Stimulated activated memory B cell treated with anti-CD40 and anti-IgM and Interleukin-4, amounts not matched to agents 10 μg/mL and 1 μg/mL and 100 μg/mL, for 72 hours (primary cell): Measurements from ENCODE around the gene IGF2R.

Experiments used
- ATAC-seq: fragments of 150-1000 bp; cut with Tn5 transposase; 2 replicates; pipeline ENCODE4 v1.10.0; 2021
- H3K27ac Mint-ChIP-seq: one replicate; pipeline ENCODE4 v1.8.0; 2022; ENCODE audit warnings: mild to moderate bottlenecking, mixed read lengths
- H3K27me3 Mint-ChIP-seq: one replicate; pipeline ENCODE4 v1.8.0; 2022; ENCODE audit warnings: mixed read lengths
- H3K36me3 Mint-ChIP-seq: one replicate; pipeline ENCODE4 v1.8.0; 2022; ENCODE audit warnings: mixed read lengths
- H3K4me1 Mint-ChIP-seq: one replicate; pipeline ENCODE4 v1.8.0; 2022; ENCODE audit warnings: mixed read lengths
- H3K4me3 Mint-ChIP-seq: one replicate; pipeline ENCODE4 v1.8.0; 2022; ENCODE audit warnings: mild to moderate bottlenecking, moderate library complexity, mixed read lengths
- H3K9me3 Mint-ChIP-seq: one replicate; pipeline ENCODE4 v1.8.0; 2022; ENCODE audit warnings: mixed read lengths

Gene IGF2R

GRCh38 chr6:159943101-159943632 is 25.7 kb upstream of the IGF2R start:
- Mint-ChIP-seq H3K27ac (no peak overlapping the region), H3K4me3 (no peak overlapping the region), H3K4me1 (peaks cover 9% of the 10 kb centered on the region), H3K9me3 (peaks cover 14% of the 10 kb centered on the region), H3K27me3 (peaks cover 28% of the 10 kb centered on the region), H3K36me3 (peaks cover 10% of the 10 kb centered on the region)
- no peak for ATAC-seq

GRCh38 chr6:159943968-159944598 is 24.8 kb upstream of the IGF2R start:
- ATAC-seq, result no peak
- H3K27ac Mint-ChIP-seq, result no peak overlapping the region
- peaks cover 9% of the 10 kb centered on the region for H3K4me1 Mint-ChIP-seq
- peaks cover 10% of the 10 kb centered on the region for H3K36me3 Mint-ChIP-seq
- no peak overlapping the region for H3K4me3 Mint-ChIP-seq
- peaks cover 11% of the 10 kb centered on the region for H3K9me3 Mint-ChIP-seq
- peaks cover 21% of the 10 kb centered on the region for H3K27me3 Mint-ChIP-seq

- peaks cover 11% of the 10 kb centered on the region for H3K9me3 Mint-ChIP-seq
- no peak for ATAC-seq
- H3K27ac Mint-ChIP-seq, result no peak overlapping the region
- H3K4me3 Mint-ChIP-seq, result no peak overlapping the region
- H3K27me3 Mint-ChIP-seq, result peaks cover 17% of the 10 kb centered on the region
- peaks cover 9% of the 10 kb centered on the region for H3K4me1 Mint-ChIP-seq
- peaks cover 10% of the 10 kb centered on the region for H3K36me3 Mint-ChIP-seq
These were observed 23.0 kb upstream of the IGF2R start for GRCh38 chr6:159945801-159946392.

GRCh38 chr6:159946912-159947311 is 22.0 kb upstream of the IGF2R start:
- no peak for ATAC-seq
- peaks cover 1% of the 10 kb centered on the region for H3K4me1 Mint-ChIP-seq
- no peak overlapping the region for H3K27ac Mint-ChIP-seq
- peaks cover 20% of the 10 kb centered on the region for H3K27me3 Mint-ChIP-seq
- H3K4me3 Mint-ChIP-seq, result no peak overlapping the region
- peaks cover 11% of the 10 kb centered on the region for H3K9me3 Mint-ChIP-seq
- peaks cover 10% of the 10 kb centered on the region for H3K36me3 Mint-ChIP-seq

GRCh38 chr6:159948199-159948598 is 20.7 kb upstream of the IGF2R start:
- Mint-ChIP-seq H3K27me3 (peaks cover 20% of the 10 kb centered on the region), H3K27ac (no peak overlapping the region), H3K9me3 (peaks cover 7% of the 10 kb centered on the region), H3K4me1 (peaks cover 7% of the 10 kb centered on the region), H3K36me3 (peaks cover 4% of the 10 kb centered on the region), H3K4me3 (no peak overlapping the region)
- no peak for ATAC-seq

- no peak overlapping the region for H3K27ac Mint-ChIP-seq
- H3K36me3 Mint-ChIP-seq, result no peaks in the 10 kb centered on the region
- peaks cover 5% of the 10 kb centered on the region for H3K9me3 Mint-ChIP-seq
- no peak for ATAC-seq
- peaks cover 15% of the 10 kb centered on the region for H3K4me1 Mint-ChIP-seq
- no peak overlapping the region for H3K4me3 Mint-ChIP-seq
- H3K27me3 Mint-ChIP-seq, result peaks cover 24% of the 10 kb centered on the region
These were observed 17.1 kb upstream of the IGF2R start for GRCh38 chr6:159951772-159952171.

- H3K27ac Mint-ChIP-seq, result no peak overlapping the region
- peaks cover 5% of the 10 kb centered on the region for H3K9me3 Mint-ChIP-seq
- H3K27me3 Mint-ChIP-seq, result peaks cover 24% of the 10 kb centered on the region
- ATAC-seq, result no peak
- H3K4me3 Mint-ChIP-seq, result no peak overlapping the region
- H3K4me1 Mint-ChIP-seq, result peaks cover 15% of the 10 kb centered on the region
- no peaks in the 10 kb centered on the region for H3K36me3 Mint-ChIP-seq
These were observed 16.4 kb upstream of the IGF2R start for GRCh38 chr6:159952289-159953005.

GRCh38 chr6:159953091-159953601 is 15.7 kb upstream of the IGF2R start:
- H3K27ac Mint-ChIP-seq, result no peak overlapping the region
- H3K9me3 Mint-ChIP-seq, result peaks cover 5% of the 10 kb centered on the region
- H3K4me3 Mint-ChIP-seq, result no peak overlapping the region
- no peaks in the 10 kb centered on the region for H3K36me3 Mint-ChIP-seq
- peaks cover 24% of the 10 kb centered on the region for H3K27me3 Mint-ChIP-seq
- no peak for ATAC-seq
- H3K4me1 Mint-ChIP-seq, result peaks cover 15% of the 10 kb centered on the region

GRCh38 chr6:159955945-159956361 is 12.9 kb upstream of the IGF2R start:
- no peak for ATAC-seq
- Mint-ChIP-seq H3K27ac (peak overlapping the region; percentile 23), H3K4me1 (peaks cover 37% of the 10 kb centered on the region), H3K36me3 (no peaks in the 10 kb centered on the region), H3K9me3 (peaks cover 5% of the 10 kb centered on the region), H3K27me3 (peaks cover 24% of the 10 kb centered on the region), H3K4me3 (no peak overlapping the region)

- H3K4me3 Mint-ChIP-seq, result no peak overlapping the region
- ATAC-seq, result no peak
- peaks cover 5% of the 10 kb centered on the region for H3K9me3 Mint-ChIP-seq
- no peaks in the 10 kb centered on the region for H3K36me3 Mint-ChIP-seq
- H3K4me1 Mint-ChIP-seq, result peaks cover 44% of the 10 kb centered on the region
- H3K27ac Mint-ChIP-seq, result no peak overlapping the region
- H3K27me3 Mint-ChIP-seq, result peaks cover 14% of the 10 kb centered on the region
These were observed 11.7 kb upstream of the IGF2R start for GRCh38 chr6:159957071-159957673.

- Mint-ChIP-seq H3K27ac (peak overlapping the region; percentile 26), H3K4me3 (no peak overlapping the region)
These were observed 9.5 kb upstream of the IGF2R start for GRCh38 chr6:159959165-159959975.

GRCh38 chr6:159959976-159960384 is 8.9 kb upstream of the IGF2R start:
- Mint-ChIP-seq H3K4me1 (peaks cover 43% of the 10 kb centered on the region), H3K27ac (peak overlapping the region; percentile 26), H3K27me3 (no peaks in the 10 kb centered on the region), H3K9me3 (peaks cover 5% of the 10 kb centered on the region), H3K4me3 (no peak overlapping the region), H3K36me3 (no peaks in the 10 kb centered on the region)
- ATAC-seq, result no peak

More at GRCh38 chr6:159959165-159959975, 9.5 kb upstream of the IGF2R start:
- peaks cover 5% of the 10 kb centered on the region for H3K9me3 Mint-ChIP-seq
- H3K4me1 Mint-ChIP-seq, result peaks cover 43% of the 10 kb centered on the region
- ATAC-seq, result peak; percentile 92
- H3K27me3 Mint-ChIP-seq, result no peaks in the 10 kb centered on the region
- no peaks in the 10 kb centered on the region for H3K36me3 Mint-ChIP-seq

GRCh38 chr6:159960485-159960884 is 8.4 kb upstream of the IGF2R start:
- Mint-ChIP-seq H3K4me3 (no peak overlapping the region), H3K27me3 (no peaks in the 10 kb centered on the region), H3K36me3 (no peaks in the 10 kb centered on the region), H3K27ac (peak overlapping the region; percentile 26), H3K4me1 (peaks cover 43% of the 10 kb centered on the region), H3K9me3 (peaks cover 5% of the 10 kb centered on the region)
- no peak for ATAC-seq

GRCh38 chr6:159961528-159961927 is 7.4 kb upstream of the IGF2R start:
- Mint-ChIP-seq H3K27me3 (no peaks in the 10 kb centered on the region), H3K9me3 (no peaks in the 10 kb centered on the region), H3K27ac (peak overlapping the region; percentile 39), H3K4me1 (peaks cover 35% of the 10 kb centered on the region), H3K36me3 (no peaks in the 10 kb centered on the region), H3K4me3 (no peak overlapping the region)
- ATAC-seq, result peak; percentile 70
